Left lung (tissue), 10 donors: Measurements from ENCODE around the gene CCDC137. TPM values are rescaled to one million over a fixed set of nuclear protein-coding genes. Genes with fewer than 3 reads are reported as not detected.
A peak's percentile ranks its signal among the peaks of the same experiment; 100 is the strongest.
"Not testable (repeated sequence)": the region's sequence is repeated elsewhere in the genome, so short reads cannot be mapped to it uniquely, and the experiment has no call there.

ENCODE experiments used
- ATAC-seq: fragments of 200-7000 bp; cut with Tn5 transposase; one replicate; pipeline ENCODE4 v1.9.1; 2020; ENCODE audit warnings: moderate library complexity
- DNase-seq, 4 donors: peaks; one replicate each; pipeline ENCODE4 v3.0.0-alpha.2; 2013 to 2020
- H3K27ac ChIP-seq, 2 donors: fragments of 200-600 bp; sonication (generic) in 1 of 2; one replicate each; pipeline versions ENCODE4 v1.5.0 to v1.8.0; 2020 to 2021
- H3K27me3 ChIP-seq, 2 donors: fragments of 200-600 bp; sonication (generic) in 1 of 2; one replicate each; pipeline versions ENCODE4 v1.5.0 to v1.8.0; 2020 to 2021
- H3K36me3 ChIP-seq, 2 donors: fragments of 200-600 bp; sonication (generic) in 1 of 2; one replicate each; pipeline versions ENCODE4 v1.5.0 to v1.8.0; 2020 to 2021
- H3K4me1 ChIP-seq, 2 donors: fragments of 200-600 bp; one replicate each; pipeline ENCODE4 v1.8.0; 2021
- H3K4me3 ChIP-seq, 2 donors: fragments of 200-600 bp; sonication (generic) in 1 of 2; one replicate each; pipeline versions ENCODE4 v1.5.0 to v1.8.0; 2020 to 2021; ENCODE audit warnings: mild to moderate bottlenecking in 1 of 2
- H3K9me3 ChIP-seq, 2 donors: fragments of 200-600 bp; sonication (generic) in 1 of 2; one replicate each; pipeline versions ENCODE4 v1.5.0 to v1.8.0; 2020 to 2021
- intact Hi-C, 2 donors: fragments of 100-400 bp; cut with DNase I; formaldehyde crosslinking; loops; one replicate each; pipeline versions ENCODE4 v1.11.2 to v1.14.2; 2022
- polyA plus RNA-seq, 6 donors: library from polyadenylated mRNA; unstranded; fragments of 120-200 nt; gene quantifications; one replicate each; pipeline ENCODE4 v1.2.1, GENCODE V29; 2013; ENCODE audit not compliant: insufficient read length in 6 of 6
- total RNA-seq, 2 donors: library from RNA; stranded (reverse); fragmentation: NEBNext Ultra II Directional; extraction: Animal tissue kit (Norgen Biotek cat#: 25700); gene quantifications; one replicate each; pipeline ENCODE4 v1.2.1, GENCODE V29; 2021
- TF ChIP-seq, protein P1 (sequence below), 2 donors: fragments of 200-600 bp; sonication (generic) in 1 of 2; IDR thresholded peaks; one replicate each; pipeline versions ENCODE4 v1.5.0 to v1.8.0; 2021; ENCODE audit warnings: antibody characterized with exemption in 2 of 2
- donor health status: DM: no; HTN: yes; CAD: no.
- donor health status: DM: no; HTN: no; CAD: no.

Gene CCDC137
- total and polyA plus RNA-seq, 8 donors, result 14.6 to 19.9 (median 15.7) TPM

DNA sequence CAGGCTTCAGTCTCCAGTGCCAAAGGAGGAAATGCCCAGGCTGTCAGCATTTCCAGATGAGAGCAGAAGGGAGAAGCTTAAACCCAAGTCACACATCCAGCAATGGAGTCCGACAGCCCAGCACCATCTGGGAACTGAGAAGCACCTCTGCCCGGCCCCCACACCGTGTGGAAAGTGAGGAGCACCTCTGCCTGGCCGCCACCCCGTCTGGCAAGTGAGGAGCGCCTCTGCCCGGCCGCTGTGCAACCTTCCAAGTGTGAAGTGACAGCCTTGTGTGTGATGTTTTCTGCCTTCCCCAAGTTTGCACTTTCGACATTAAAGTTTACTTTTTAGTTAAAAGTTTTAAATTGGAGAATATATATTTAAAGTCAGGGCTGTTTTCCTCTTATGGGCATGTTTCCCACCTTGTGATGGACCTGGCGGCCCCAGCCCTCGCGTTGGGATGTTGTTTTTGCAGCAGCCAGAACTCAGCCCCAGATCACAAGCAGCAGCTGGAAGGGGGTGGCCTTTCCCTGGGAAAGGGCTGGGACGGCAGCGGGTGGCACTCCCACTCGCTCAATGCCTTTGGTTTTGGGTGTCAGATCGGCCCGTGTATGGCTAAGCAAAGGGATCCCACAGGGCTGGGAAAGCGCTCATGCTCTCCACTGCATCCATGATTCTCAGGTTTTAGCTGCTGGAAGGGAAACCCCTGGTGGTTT is 7.2 kb downstream of the CCDC137 start:
- no peaks in the 10 kb centered on the region for H3K27me3 ChIP-seq
- H3K4me1 ChIP-seq, result peaks cover 0 to 10% of the 10 kb centered on the region in 2 donors
- intact Hi-C loops, result no loop called here
- H3K9me3 ChIP-seq, result no peaks in the 10 kb centered on the region
- DNase-seq (no peak), ATAC-seq (no peak)
- H3K4me3 ChIP-seq, result no peak overlapping the region
- H3K36me3 ChIP-seq, result peaks cover 0 to 66% of the 10 kb centered on the region in 2 donors
- no peak overlapping the region for H3K27ac ChIP-seq
- TF ChIP-seq, protein P1, sequence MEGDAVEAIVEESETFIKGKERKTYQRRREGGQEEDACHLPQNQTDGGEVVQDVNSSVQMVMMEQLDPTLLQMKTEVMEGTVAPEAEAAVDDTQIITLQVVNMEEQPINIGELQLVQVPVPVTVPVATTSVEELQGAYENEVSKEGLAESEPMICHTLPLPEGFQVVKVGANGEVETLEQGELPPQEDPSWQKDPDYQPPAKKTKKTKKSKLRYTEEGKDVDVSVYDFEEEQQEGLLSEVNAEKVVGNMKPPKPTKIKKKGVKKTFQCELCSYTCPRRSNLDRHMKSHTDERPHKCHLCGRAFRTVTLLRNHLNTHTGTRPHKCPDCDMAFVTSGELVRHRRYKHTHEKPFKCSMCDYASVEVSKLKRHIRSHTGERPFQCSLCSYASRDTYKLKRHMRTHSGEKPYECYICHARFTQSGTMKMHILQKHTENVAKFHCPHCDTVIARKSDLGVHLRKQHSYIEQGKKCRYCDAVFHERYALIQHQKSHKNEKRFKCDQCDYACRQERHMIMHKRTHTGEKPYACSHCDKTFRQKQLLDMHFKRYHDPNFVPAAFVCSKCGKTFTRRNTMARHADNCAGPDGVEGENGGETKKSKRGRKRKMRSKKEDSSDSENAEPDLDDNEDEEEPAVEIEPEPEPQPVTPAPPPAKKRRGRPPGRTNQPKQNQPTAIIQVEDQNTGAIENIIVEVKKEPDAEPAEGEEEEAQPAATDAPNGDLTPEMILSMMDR (IDR thresholded peaks at IDR 0.05), result no peak

DNA sequence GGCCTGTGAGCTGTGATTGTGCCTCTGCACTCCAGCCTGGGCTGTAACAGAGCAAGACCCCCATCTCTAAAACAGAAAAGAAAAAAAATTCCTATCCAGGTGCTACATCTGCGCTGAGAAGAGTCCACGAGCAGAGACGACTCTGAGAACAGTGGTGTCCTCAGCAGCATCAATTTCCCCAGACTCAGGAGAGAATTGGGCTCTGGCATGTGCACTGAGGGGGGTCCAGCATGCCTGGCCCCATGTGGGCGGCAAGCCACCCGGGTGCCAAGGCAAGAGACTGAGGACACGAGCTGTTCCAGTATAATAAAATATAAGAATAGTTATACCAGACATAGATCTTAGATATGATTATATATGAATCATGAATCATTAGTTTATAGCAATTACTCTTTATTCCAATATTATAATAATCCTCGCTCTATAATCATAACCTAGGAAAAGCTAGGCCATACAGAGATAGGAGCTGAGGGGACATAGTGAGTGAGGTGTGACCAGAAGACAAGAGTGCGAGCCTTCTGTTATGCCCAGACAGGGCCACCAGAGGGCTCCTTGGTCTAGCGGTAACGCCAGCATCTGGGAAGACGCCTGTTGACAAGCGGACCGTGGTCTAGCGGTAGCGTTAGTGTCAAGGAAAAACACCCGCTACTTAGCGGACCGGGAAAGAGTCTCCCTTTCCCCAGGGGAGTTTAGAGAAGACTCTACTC is 9.1 kb downstream of the CCDC137 start:
- H3K27me3 ChIP-seq, H3K9me3 ChIP-seq, DNase-seq, ATAC-seq, H3K4me1 ChIP-seq, H3K4me3 ChIP-seq, H3K27ac ChIP-seq, intact Hi-C loops: not testable (repeated sequence)
- peaks cover 0 to 51% of the 10 kb centered on the region in 2 donors for H3K36me3 ChIP-seq
- TF ChIP-seq, protein P1 (IDR thresholded peaks at IDR 0.05), result peak; percentile 59 to 62

DNA sequence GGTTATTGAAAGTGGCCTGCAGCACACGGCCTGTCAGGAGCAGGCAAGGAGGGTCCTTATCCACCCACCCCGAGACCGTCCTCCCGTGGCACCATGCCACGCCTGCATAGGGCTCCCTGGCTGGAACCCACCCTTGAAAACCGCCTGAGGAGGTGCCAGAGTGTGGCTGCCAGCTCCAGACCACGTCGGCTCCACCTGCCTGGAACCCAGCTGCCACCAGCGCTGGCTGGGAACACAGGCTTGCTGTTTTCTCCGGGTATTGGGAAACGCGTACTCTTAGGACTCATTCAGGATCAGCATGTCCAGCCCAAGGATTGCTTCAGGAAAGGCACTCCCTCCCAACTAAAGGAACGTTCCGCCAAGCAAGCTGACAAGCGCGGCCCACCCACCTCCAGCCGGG is 10.4 kb downstream of the CCDC137 start:
- Histone ChIP-seq H3K4me1 (peaks cover 0 to 9% of the 10 kb centered on the region in 2 donors), H3K27ac (no peak overlapping the region), H3K36me3 (peaks cover 0 to 48% of the 10 kb centered on the region in 2 donors), H3K4me3 (no peak overlapping the region), H3K9me3 (no peaks in the 10 kb centered on the region), H3K27me3 (no peaks in the 10 kb centered on the region)
- intact Hi-C loops, result no loop called here
- ATAC-seq, result no peak
- TF ChIP-seq, protein P1 (IDR thresholded peaks at IDR 0.05), result no peak
- no peak for DNase-seq

DNA sequence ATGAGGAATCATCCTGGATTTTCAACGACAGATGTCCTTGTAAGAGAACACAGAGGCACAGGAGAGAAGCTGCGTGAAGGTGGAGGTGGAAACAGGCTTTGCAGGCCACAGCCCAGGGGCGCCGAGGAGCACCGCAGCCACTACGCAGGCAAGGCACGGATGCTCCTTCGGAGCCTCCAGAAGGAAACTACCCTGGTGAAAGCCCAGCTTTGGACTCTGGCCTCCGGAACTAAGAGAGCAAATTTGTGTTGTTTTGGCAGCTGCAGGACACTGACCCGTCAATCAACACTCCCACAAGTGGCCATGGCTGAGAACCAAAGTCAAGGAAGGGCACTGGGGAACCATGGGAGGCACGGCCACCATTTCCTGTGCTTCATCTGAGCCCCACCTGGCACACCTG is 13.6 kb downstream of the CCDC137 start:
- Histone ChIP-seq H3K4me1 (peaks cover 10 to 31% of the 10 kb centered on the region in 2 donors), H3K9me3 (no peaks in the 10 kb centered on the region), H3K27me3 (no peaks in the 10 kb centered on the region), H3K36me3 (peaks cover 0 to 17% of the 10 kb centered on the region in 2 donors), H3K27ac (no peak overlapping the region), H3K4me3 (no peak overlapping the region)
- no peak for ATAC-seq
- intact Hi-C loops, result no loop called here
- TF ChIP-seq, protein P1 (IDR thresholded peaks at IDR 0.05), result no peak
- DNase-seq, result no peak

DNA sequence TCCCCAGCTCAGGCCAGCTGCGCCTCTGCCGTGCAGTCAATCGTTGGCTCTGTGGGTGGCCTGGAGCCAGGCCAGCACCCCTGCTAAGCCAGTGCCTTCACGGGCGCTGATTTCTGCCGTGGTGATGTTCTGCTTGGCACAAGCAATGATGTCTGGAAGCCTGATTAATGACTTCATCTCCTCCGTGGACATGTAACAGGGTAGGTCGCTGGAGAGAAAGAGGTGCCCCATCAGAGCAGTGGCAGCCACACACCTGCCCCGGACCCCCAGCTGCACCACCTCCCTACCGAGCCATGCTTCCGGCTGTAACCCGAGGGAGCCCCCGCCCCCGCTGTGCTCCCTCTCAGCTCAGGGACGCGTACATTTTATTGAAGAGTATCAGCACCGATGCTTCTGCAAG is 15.1 kb downstream of the CCDC137 start:
- Histone ChIP-seq H3K4me1 (peaks cover 14 to 34% of the 10 kb centered on the region in 2 donors), H3K9me3 (no peaks in the 10 kb centered on the region), H3K27ac (no peak overlapping the region), H3K27me3 (no peaks in the 10 kb centered on the region), H3K4me3 (no peak overlapping the region), H3K36me3 (peaks cover 0 to 28% of the 10 kb centered on the region in 2 donors)
- DNase-seq (no peak), ATAC-seq (no peak)
- intact Hi-C loops, result no loop called here
- TF ChIP-seq, protein P1 (IDR thresholded peaks at IDR 0.05), result no peak
